Left lobe of liver (tissue), 2 donors: ENCODE results near the gene SRGAP2B. TPM values are rescaled to one million over a fixed set of nuclear protein-coding genes. Genes with fewer than 3 reads are reported as not detected.
A peak's percentile ranks its signal among the peaks of the same experiment; 100 is the strongest.
"Not testable (repeated sequence)": the region's sequence is repeated elsewhere in the genome, so short reads cannot be mapped to it uniquely, and the experiment has no call there.

Experiments
- ATAC-seq: fragments of 200-7000 bp; cut with Tn5 transposase; one replicate; pipeline ENCODE4 v1.9.1; 2020; ENCODE audit warnings: mild to moderate bottlenecking, moderate library complexity
- DNase-seq: peaks from one replicate; pipeline ENCODE4 v3.0.0-alpha.2; 2020; ENCODE audit warnings: low spot score
- total RNA-seq: library from RNA; stranded (reverse); gene quantifications from one replicate; pipeline ENCODE4 v1.2.1, GENCODE V29; 2021
- donor health status: DM: no; HTN: no; CAD: no; lungs with moderate emphysema.
- donor health status: DM: no; HTN: yes; CAD: no.

The SRGAP2B gene
- total RNA-seq, 1 donor from 2014 or later = 6.4 TPM

GRCh38 chr1:145093517-145094149 is 1.5 kb downstream of the SRGAP2B start:
- peak; percentile 68 for DNase-seq
- not testable (repeated sequence) for ATAC-seq

GRCh38 chr1:145082483-145083255 is 12.5 kb downstream of the SRGAP2B start:
- ATAC-seq = not testable (repeated sequence)

GRCh38 chr1:145080193-145080592 is 14.9 kb downstream of the SRGAP2B start:
- DNase-seq, ATAC-seq: not testable (repeated sequence)

More at GRCh38 chr1:145082483-145083255, 12.5 kb downstream of the SRGAP2B start:
- DNase-seq = not testable (repeated sequence)

GRCh38 chr1:145079737-145080136 is 15.4 kb downstream of the SRGAP2B start:
- ATAC-seq = not testable (repeated sequence)

GRCh38 chr1:145078787-145079370 is 16.2 kb downstream of the SRGAP2B start:
- not testable (repeated sequence) for DNase-seq
- ATAC-seq = peak; percentile 85

More at GRCh38 chr1:145079737-145080136, 15.4 kb downstream of the SRGAP2B start:
- not testable (repeated sequence) for DNase-seq

- ATAC-seq = peak; percentile 69
Measured at GRCh38 chr1:145077872-145078786, 17.0 kb downstream of the SRGAP2B start.

GRCh38 chr1:145076877-145077276 is 18.3 kb downstream of the SRGAP2B start:
- DNase-seq, ATAC-seq: not testable (repeated sequence)

More at GRCh38 chr1:145077872-145078786, 17.0 kb downstream of the SRGAP2B start:
- not testable (repeated sequence) for DNase-seq

GRCh38 chr1:145074021-145074559 is 21.0 kb downstream of the SRGAP2B start:
- ATAC-seq, DNase-seq: not testable (repeated sequence)

GRCh38 chr1:145071569-145071968 is 23.6 kb downstream of the SRGAP2B start:
- not testable (repeated sequence) for ATAC-seq, DNase-seq

- peak; percentile 34 for ATAC-seq
Measured at GRCh38 chr1:145066486-145066885, 28.6 kb downstream of the SRGAP2B start.

GRCh38 chr1:145065194-145065826 is 29.8 kb downstream of the SRGAP2B start:
- ATAC-seq = peak; percentile 58
- DNase-seq = not testable (repeated sequence)

More at GRCh38 chr1:145066486-145066885, 28.6 kb downstream of the SRGAP2B start:
- DNase-seq = not testable (repeated sequence)

- not testable (repeated sequence) for DNase-seq, ATAC-seq
Measured at GRCh38 chr1:145063941-145064648, 31.0 kb downstream of the SRGAP2B start.

- DNase-seq, ATAC-seq: not testable (repeated sequence)
Measured at GRCh38 chr1:145063285-145063684, 31.8 kb downstream of the SRGAP2B start.

GRCh38 chr1:145058184-145058583 is 36.9 kb downstream of the SRGAP2B start:
- ATAC-seq = not testable (repeated sequence)

GRCh38 chr1:145055217-145055760 is 39.8 kb downstream of the SRGAP2B start:
- DNase-seq = not testable (repeated sequence)
- peak; percentile 59 for ATAC-seq

More at GRCh38 chr1:145058184-145058583, 36.9 kb downstream of the SRGAP2B start:
- DNase-seq = not testable (repeated sequence)

- ATAC-seq, DNase-seq: not testable (repeated sequence)
Measured at GRCh38 chr1:145053428-145053827, 41.7 kb downstream of the SRGAP2B start.

GRCh38 chr1:145052019-145052776 is 42.9 kb downstream of the SRGAP2B start:
- DNase-seq = not testable (repeated sequence)
- peak; percentile 57 for ATAC-seq
